ENCODE data around the gene PPP1R12B. TPM values are rescaled to one million over a fixed set of nuclear protein-coding genes. Genes with fewer than 3 reads are reported as not detected.

The PPP1R12B gene
- total RNA-seq, 3 donors from 2014 or later: 80.9 to 655 (median 89.0) TPM

- Histone ChIP-seq H3K4me3 (no peak overlapping the region), H3K4me1 (ENCODE audit: low read depth) (peaks cover under 1% of the 10 kb centered on the region), H3K36me3 (ENCODE audit: low read depth) (no peaks in the 10 kb centered on the region), H3K9me3 (no peaks in the 10 kb centered on the region)
- peak; percentile 29 for TF ChIP-seq CTCF (IDR thresholded peaks at IDR 0.05)
- DNase-seq (peak in 1 of 3 donors; percentile 54), ATAC-seq (peak; percentile 65)
- intact Hi-C loops (cut with DNase I, micrococcal nuclease): no loop called here
These were observed 223.3 kb downstream of the PPP1R12B start for GRCh38 chr1:202571719-202572339.

- ATAC-seq (no peak), DNase-seq (no peak)
- Histone ChIP-seq H3K4me3 (no peak overlapping the region), H3K4me1 (ENCODE audit: low read depth) (peaks cover 3% of the 10 kb centered on the region), H3K9me3 (no peaks in the 10 kb centered on the region), H3K36me3 (ENCODE audit: low read depth) (no peaks in the 10 kb centered on the region)
- TF ChIP-seq CTCF (IDR thresholded peaks at IDR 0.05): no peak
- intact Hi-C loops (cut with DNase I, micrococcal nuclease): no loop called here
These were observed 224.4 kb downstream of the PPP1R12B start for GRCh38 chr1:202572867-202573266.

- intact Hi-C loops (cut with DNase I, micrococcal nuclease): no loop called here
- DNase-seq (no peak), ATAC-seq (no peak)
- TF ChIP-seq CTCF (IDR thresholded peaks at IDR 0.05): no peak
- peaks cover 16% of the 10 kb centered on the region for H3K4me1 ChIP-seq (ENCODE audit: low read depth)
- H3K36me3 ChIP-seq (ENCODE audit: low read depth): no peaks in the 10 kb centered on the region
- H3K9me3 ChIP-seq: no peaks in the 10 kb centered on the region
- H3K4me3 ChIP-seq: no peak overlapping the region
These were observed 227.6 kb downstream of the PPP1R12B start for GRCh38 chr1:202575918-202576653.

- Histone ChIP-seq H3K4me1 (ENCODE audit: low read depth) (peaks cover 16% of the 10 kb centered on the region), H3K4me3 (no peak overlapping the region), H3K9me3 (no peaks in the 10 kb centered on the region), H3K36me3 (ENCODE audit: low read depth) (no peaks in the 10 kb centered on the region)
- intact Hi-C loops (cut with DNase I, micrococcal nuclease): no loop called here
- DNase-seq (no peak), ATAC-seq (peak; percentile 13)
- no peak for TF ChIP-seq CTCF (IDR thresholded peaks at IDR 0.05)
These were observed 228.3 kb downstream of the PPP1R12B start for GRCh38 chr1:202576816-202577215.

- Histone ChIP-seq H3K4me1 (ENCODE audit: low read depth) (peaks cover 16% of the 10 kb centered on the region), H3K9me3 (no peaks in the 10 kb centered on the region), H3K4me3 (no peak overlapping the region), H3K36me3 (ENCODE audit: low read depth) (no peaks in the 10 kb centered on the region)
- no peak for DNase-seq
- no peak for ATAC-seq
- intact Hi-C loops (cut with DNase I, micrococcal nuclease): no loop called here
- TF ChIP-seq CTCF (IDR thresholded peaks at IDR 0.05): no peak
These were observed 228.9 kb downstream of the PPP1R12B start for GRCh38 chr1:202577381-202577780.

Data from mucosa of descending colon (tissue), 3 donors.